CD4-positive, alpha-beta memory T cell (primary cell): ENCODE results near the gene MMP20. TPM values are rescaled to one million over a fixed set of nuclear protein-coding genes. Genes with fewer than 3 reads are reported as not detected.

ENCODE experiments used
- CTCF ChIA-PET: fragments of 350-600 bp; sonication (Branson Sonifier 250); formaldehyde crosslinking; loops from one replicate; lab custom pipeline; 2021; ENCODE audit warnings: inconsistent platforms; ENCODE audit not compliant: partially characterized antibody; lab: Charles Lee
- POLR2A ChIA-PET: fragments of 350-600 bp; sonication (Branson Sonifier 250); formaldehyde crosslinking; loops from one replicate; lab custom pipeline; 2021; ENCODE audit not compliant: partially characterized antibody; lab: Charles Lee
- DNase-seq, 5 donors: peaks; one replicate each; pipeline versions ENCODE4 v3.0.0 to v3.0.0-alpha.2; 2020 to 2022; ENCODE audit warnings: mixed read lengths in 1 of 5
- H3K27ac ChIP-seq: one replicate; pipeline ENCODE4 v1.7.0; 2013; ENCODE audit warnings: low read depth, low read length
- H3K27me3 ChIP-seq: 2 replicates; pipeline ENCODE4 v1.7.0; 2013; ENCODE audit warnings: mild to moderate bottlenecking, low read length, moderate library complexity; ENCODE audit not compliant: insufficient read depth
- H3K36me3 ChIP-seq: 2 replicates; pipeline ENCODE4 v1.7.0; 2013; ENCODE audit warnings: mild to moderate bottlenecking, low read length, moderate library complexity; ENCODE audit not compliant: insufficient read depth
- H3K4me1 ChIP-seq: 2 replicates; pipeline ENCODE4 v1.7.0; 2013; ENCODE audit warnings: mild to moderate bottlenecking, low read length, moderate library complexity; ENCODE audit not compliant: insufficient read depth
- H3K4me3 ChIP-seq, 2 donors: one replicate each; pipeline ENCODE4 v1.7.0; 2013; ENCODE audit warnings: low read length in 2 of 2, mild to moderate bottlenecking in 1 of 2
- H3K9me3 ChIP-seq, 2 donors: one replicate each; pipeline ENCODE4 v1.7.0; 2013; ENCODE audit warnings: low read length in 2 of 2, control low read depth in 1 of 2; ENCODE audit not compliant: control insufficient read depth in 1 of 2
- H3K27ac Mint-ChIP-seq, 7 donors: one replicate each; pipeline ENCODE4 v1.8.0; 2020 to 2021; ENCODE audit warnings: mixed read lengths in 7 of 7, mild to moderate bottlenecking in 6 of 7, inconsistent platforms in 3 of 7, moderate library complexity in 3 of 7
- H3K27me3 Mint-ChIP-seq, 2 donors: one replicate each; pipeline ENCODE4 v1.8.0; 2020 to 2021; ENCODE audit warnings: mixed read lengths in 2 of 2
- H3K36me3 Mint-ChIP-seq, 2 donors: one replicate each; pipeline ENCODE4 v1.8.0; 2020 to 2021; ENCODE audit warnings: mixed read lengths in 2 of 2, inconsistent platforms in 1 of 2, mild to moderate bottlenecking in 1 of 2
- H3K4me1 Mint-ChIP-seq, 4 donors: one replicate each; pipeline ENCODE4 v1.8.0; 2020 to 2021; ENCODE audit warnings: mixed read lengths in 4 of 4, mild to moderate bottlenecking in 1 of 4
- H3K4me3 Mint-ChIP-seq, 8 donors: one replicate each; pipeline ENCODE4 v1.8.0; 2020 to 2021; ENCODE audit warnings: mixed read lengths in 8 of 8, mild to moderate bottlenecking in 7 of 8, moderate library complexity in 6 of 8, inconsistent platforms in 3 of 8
- H3K9me3 Mint-ChIP-seq, 8 donors: one replicate each; pipeline ENCODE4 v1.8.0; 2020 to 2021; ENCODE audit warnings: mixed read lengths in 8 of 8, mild to moderate bottlenecking in 5 of 8, inconsistent platforms in 3 of 8, moderate library complexity in 1 of 8
- intact Hi-C: fragments of 100-400 bp; cut with micrococcal nuclease; formaldehyde crosslinking; loops from one replicate; pipeline ENCODE4 v1.15.1; 2023
- polyA plus RNA-seq, 2 donors: library from polyadenylated mRNA; unstranded; fragments of 300-500 nt; fragmentation: Illumina TruSeq; gene quantifications; one replicate each; pipeline ENCODE4 v1.2.3, GENCODE V29; 2021
- total RNA-seq, 2 experiments: library from RNA; stranded (reverse); gene quantifications; one replicate each; pipeline ENCODE4 v1.2.3, GENCODE V29; 2021

The MMP20 gene
- total RNA-seq: not detected
- not detected for polyA plus RNA-seq

GRCh38 chr11:102625177-102625576 is at the start of gene MMP20:
Gene MMP20 (minus strand): TSS chr11:102625332. CDS start chr11:102625319, 13 bp downstream.
- no peaks in the 10 kb centered on the region for H3K4me1 Mint-ChIP-seq
- ChIA-PET CTCF (interaction anchor here (0.9 to 1.5 kb wide), 2 partner anchors 12 to 13 kb away, joined by 3 read pairs; no protein-coding TSS in a partner anchor), POLR2A (no interaction called here)
- H3K9me3 ChIP-seq: no peaks in the 10 kb centered on the region
- no peak within 1 kb of the TSS for H3K27ac Mint-ChIP-seq
- DNase-seq: no peak
- H3K9me3 Mint-ChIP-seq: no peaks in the 10 kb centered on the region
- intact Hi-C loops: no loop called here
- H3K27me3 ChIP-seq: no peaks in the 10 kb centered on the region
- no peaks in the 10 kb centered on the region for H3K4me1 ChIP-seq
- H3K36me3 Mint-ChIP-seq: no peaks in the 10 kb centered on the region
- peaks cover 3 to 15% of the 10 kb centered on the region in 2 donors for H3K27me3 Mint-ChIP-seq
- H3K4me3 ChIP-seq: no peak within 1 kb of the TSS
- no peaks in the 10 kb centered on the region for H3K36me3 ChIP-seq
- H3K27ac ChIP-seq: no peak within 1 kb of the TSS
- H3K4me3 Mint-ChIP-seq: no peak within 1 kb of the TSS

DNA sequence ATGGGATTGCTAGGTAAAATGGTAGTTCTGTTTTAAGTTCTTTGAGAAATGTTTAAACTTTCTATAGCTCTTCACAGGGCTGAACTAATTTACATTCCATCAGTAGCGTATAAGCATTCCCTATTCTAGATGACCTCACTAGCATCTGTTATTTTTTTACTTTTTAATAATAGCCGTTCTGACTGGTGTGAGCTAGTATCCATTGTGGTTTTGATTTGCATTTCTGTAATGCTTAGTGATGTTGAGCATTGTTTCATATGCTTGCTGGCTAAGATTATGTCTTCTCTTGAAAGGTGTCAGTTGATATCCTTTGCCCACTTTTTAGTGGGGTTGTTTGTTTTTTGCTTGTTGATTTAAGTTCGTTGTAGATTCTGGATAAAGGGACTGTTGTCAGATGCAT is 44.5 kb upstream of the MMP20 start:
- Histone ChIP-seq H3K36me3 (no peaks in the 10 kb centered on the region), H3K4me3 (no peak overlapping the region), H3K27me3 (no peaks in the 10 kb centered on the region), H3K9me3 (no peaks in the 10 kb centered on the region), H3K4me1 (no peaks in the 10 kb centered on the region), H3K27ac (no peak overlapping the region)
- peaks cover 3 to 9% of the 10 kb centered on the region in 2 donors for H3K27me3 Mint-ChIP-seq
- CTCF ChIA-PET: interaction anchor here (1.1 to 5.9 kb wide), 4 partner anchors 16 to 381 kb away, joined by 3 to 55 read pairs (median 4); no protein-coding TSS in a partner anchor
- no peaks in the 10 kb centered on the region for H3K9me3 Mint-ChIP-seq
- intact Hi-C loops: no loop called here
- no peak for DNase-seq
- POLR2A ChIA-PET: no interaction called here
- no peak overlapping the region for H3K27ac Mint-ChIP-seq
- H3K4me1 Mint-ChIP-seq: no peaks in the 10 kb centered on the region
- H3K36me3 Mint-ChIP-seq: no peaks in the 10 kb centered on the region
- no peak overlapping the region for H3K4me3 Mint-ChIP-seq

DNA sequence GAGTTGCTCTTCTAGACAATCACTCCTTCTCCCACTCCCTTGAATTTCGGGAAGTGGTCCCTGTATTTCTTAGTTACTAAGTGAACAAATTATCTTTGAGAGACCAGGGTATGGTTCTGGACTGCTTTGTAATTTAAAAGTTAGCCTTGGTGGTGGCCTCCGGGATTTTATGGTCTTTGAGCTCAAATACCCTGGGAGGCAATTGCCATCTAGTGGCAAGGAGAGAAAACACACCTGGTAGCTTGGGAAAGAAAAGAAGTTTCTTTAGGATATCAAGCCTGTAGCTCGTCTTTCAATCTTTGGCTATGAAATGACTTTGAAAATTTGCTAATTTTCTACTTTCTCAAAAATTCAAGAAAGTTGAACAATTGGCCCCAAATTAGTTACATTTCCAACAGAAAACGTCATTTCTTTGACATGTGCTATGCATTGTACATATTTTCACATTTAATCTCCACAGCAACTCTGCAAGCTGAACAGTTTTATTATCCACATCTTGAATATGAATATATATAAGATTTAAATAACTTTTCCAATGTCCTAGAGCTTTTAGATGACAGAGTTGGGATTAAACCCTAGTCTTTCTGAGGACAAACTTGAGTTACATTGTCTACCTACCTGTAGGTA is 41.3 kb upstream of the MMP20 start:
- POLR2A ChIA-PET: interaction anchor here (1.0 kb wide), 1 partner anchor 378 kb away, joined by 3 read pairs; no protein-coding TSS in a partner anchor
- H3K27me3 Mint-ChIP-seq: peaks cover 1 to 12% of the 10 kb centered on the region in 2 donors
- H3K36me3 Mint-ChIP-seq: no peaks in the 10 kb centered on the region
- H3K27ac Mint-ChIP-seq: no peak overlapping the region
- Histone ChIP-seq H3K4me1 (no peaks in the 10 kb centered on the region), H3K4me3 (no peak overlapping the region), H3K9me3 (no peaks in the 10 kb centered on the region), H3K36me3 (no peaks in the 10 kb centered on the region), H3K27ac (no peak overlapping the region), H3K27me3 (no peaks in the 10 kb centered on the region)
- H3K4me3 Mint-ChIP-seq: no peak overlapping the region
- CTCF ChIA-PET: interaction anchor here (0.6 to 5.9 kb wide), 39 partner anchors 9 to 806 kb away, joined by 3 to 55 read pairs (median 5); no protein-coding TSS in a partner anchor
- H3K4me1 Mint-ChIP-seq: no peaks in the 10 kb centered on the region
- no peaks in the 10 kb centered on the region for H3K9me3 Mint-ChIP-seq
- intact Hi-C loops: loop anchor here (1.0 kb wide), 6 partner anchors 171 to 806 kb away; no protein-coding TSS in a partner anchor
- peak in 4 of 5 donors; percentile 30 to 37 (median 33) for DNase-seq

DNA sequence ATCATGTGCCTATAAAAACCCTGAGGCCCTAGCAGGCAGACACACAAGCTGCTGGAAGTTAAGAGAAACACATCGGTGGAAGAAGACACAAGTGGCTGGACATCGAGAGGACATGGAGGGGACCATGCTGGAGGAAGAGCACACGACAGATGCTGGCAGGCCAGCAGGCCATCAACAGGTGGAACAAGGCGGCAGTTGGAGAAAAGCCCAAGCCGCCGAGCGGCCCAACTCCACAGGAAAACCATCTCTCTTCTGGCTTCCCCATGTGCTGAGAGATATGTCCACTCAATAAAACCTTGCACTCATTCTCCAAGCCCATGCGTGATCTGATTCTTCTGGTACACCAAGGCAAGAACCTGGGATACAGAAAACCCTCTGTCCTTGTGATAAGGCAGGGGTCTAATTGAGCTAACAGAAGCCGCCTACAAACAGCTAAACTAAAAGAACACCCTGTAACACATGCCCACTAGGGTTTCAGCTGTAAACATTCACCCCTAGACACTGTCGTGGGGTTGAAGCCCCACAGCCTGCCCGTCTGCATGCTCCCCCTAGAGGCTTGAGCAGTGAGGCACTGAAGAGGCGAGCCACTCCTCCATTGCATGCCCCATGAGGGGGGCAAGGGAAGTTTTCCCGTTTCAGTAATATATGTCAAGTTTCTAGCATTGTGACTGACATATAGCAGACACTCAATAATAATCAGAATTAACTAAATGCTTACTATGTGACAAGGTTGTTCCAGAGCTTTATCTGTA is 39.0 kb upstream of the MMP20 start:
- Histone ChIP-seq H3K36me3 (no peaks in the 10 kb centered on the region), H3K9me3 (no peaks in the 10 kb centered on the region), H3K27me3 (no peaks in the 10 kb centered on the region), H3K4me3 (no peak overlapping the region), H3K27ac (no peak overlapping the region), H3K4me1 (no peaks in the 10 kb centered on the region)
- intact Hi-C loops: no loop called here
- H3K27ac Mint-ChIP-seq: no peak overlapping the region
- CTCF ChIA-PET: interaction anchor here (3.0 to 5.9 kb wide), 5 partner anchors 10 to 376 kb away, joined by 17 to 55 read pairs (median 27); no protein-coding TSS in a partner anchor
- H3K4me1 Mint-ChIP-seq: no peaks in the 10 kb centered on the region
- no peak overlapping the region for H3K4me3 Mint-ChIP-seq
- no peaks in the 10 kb centered on the region for H3K36me3 Mint-ChIP-seq
- no peaks in the 10 kb centered on the region for H3K9me3 Mint-ChIP-seq
- no peak for DNase-seq
- POLR2A ChIA-PET: no interaction called here
- H3K27me3 Mint-ChIP-seq: peaks cover 6 to 14% of the 10 kb centered on the region in 2 donors

DNA sequence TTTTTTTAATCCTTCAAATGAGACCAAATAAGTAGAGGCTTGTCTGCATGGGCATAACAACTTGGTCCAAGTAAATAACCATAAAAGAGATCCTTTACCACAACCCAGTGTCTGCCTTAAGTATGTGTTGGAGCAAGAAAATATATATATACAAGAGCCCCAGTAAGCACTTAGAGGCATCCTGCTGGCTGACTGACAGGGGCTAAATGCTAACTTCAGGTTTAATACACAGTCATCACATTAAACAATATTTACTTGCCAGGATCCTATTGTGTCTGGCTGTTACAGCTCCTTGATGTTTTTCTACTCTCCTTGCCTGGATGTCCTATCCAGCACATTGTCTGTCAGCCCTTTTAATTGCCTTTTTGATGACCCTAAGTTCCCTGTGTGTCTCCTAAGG is 37.5 kb upstream of the MMP20 start:
- no peaks in the 10 kb centered on the region for H3K9me3 Mint-ChIP-seq
- Histone ChIP-seq H3K4me3 (no peak overlapping the region), H3K27ac (no peak overlapping the region), H3K27me3 (no peaks in the 10 kb centered on the region), H3K9me3 (no peaks in the 10 kb centered on the region), H3K4me1 (no peaks in the 10 kb centered on the region), H3K36me3 (no peaks in the 10 kb centered on the region)
- no peak for DNase-seq
- ChIA-PET CTCF (no interaction called here), POLR2A (no interaction called here)
- H3K27ac Mint-ChIP-seq: no peak overlapping the region
- H3K4me1 Mint-ChIP-seq: no peaks in the 10 kb centered on the region
- intact Hi-C loops: no loop called here
- no peaks in the 10 kb centered on the region for H3K36me3 Mint-ChIP-seq
- peaks cover 11 to 19% of the 10 kb centered on the region in 2 donors for H3K27me3 Mint-ChIP-seq
- H3K4me3 Mint-ChIP-seq: no peak overlapping the region

- Mint-ChIP-seq H3K9me3 (peaks cover 0 to under 1% (median 0%) of the 10 kb centered on the region in 8 donors), H3K27ac (no peak overlapping the region), H3K4me1 (no peaks in the 10 kb centered on the region), H3K36me3 (no peaks in the 10 kb centered on the region), H3K4me3 (no peak overlapping the region), H3K27me3 (peaks cover 11 to 21% of the 10 kb centered on the region in 2 donors)
- Histone ChIP-seq H3K9me3 (no peaks in the 10 kb centered on the region), H3K27me3 (no peaks in the 10 kb centered on the region), H3K4me1 (no peaks in the 10 kb centered on the region), H3K36me3 (no peaks in the 10 kb centered on the region), H3K27ac (no peak overlapping the region), H3K4me3 (no peak overlapping the region)
- DNase-seq: no peak
- CTCF ChIA-PET: no interaction called here
- POLR2A ChIA-PET: no interaction called here
- intact Hi-C loops: no loop called here
Measured at GRCh38 chr11:102661040-102661439, 35.9 kb upstream of the MMP20 start.

GRCh38 chr11:102656528-102656927 is 31.4 kb upstream of the MMP20 start:
- CTCF ChIA-PET: interaction anchor here (2.9 kb wide), 1 partner anchor 9 kb away, joined by 17 read pairs; no protein-coding TSS in a partner anchor
- intact Hi-C loops: no loop called here
- Histone ChIP-seq H3K27ac (no peak overlapping the region), H3K36me3 (no peaks in the 10 kb centered on the region), H3K4me1 (no peaks in the 10 kb centered on the region), H3K4me3 (no peak overlapping the region), H3K27me3 (no peaks in the 10 kb centered on the region), H3K9me3 (no peaks in the 10 kb centered on the region)
- no peak for DNase-seq
- H3K27me3 Mint-ChIP-seq: peaks cover 12 to 14% of the 10 kb centered on the region in 2 donors
- no peaks in the 10 kb centered on the region for H3K36me3 Mint-ChIP-seq
- no peaks in the 10 kb centered on the region for H3K4me1 Mint-ChIP-seq
- H3K9me3 Mint-ChIP-seq: peaks cover 0 to 9% (median 2%) of the 10 kb centered on the region in 8 donors
- POLR2A ChIA-PET: no interaction called here
- no peak overlapping the region for H3K27ac Mint-ChIP-seq
- no peak overlapping the region for H3K4me3 Mint-ChIP-seq
